ENCODE measurements around the gene ZBTB5. TPM values are rescaled to one million over a fixed set of nuclear protein-coding genes. Genes with fewer than 3 reads are reported as not detected.

ZBTB5 gene
- total and polyA plus RNA-seq, 9 of the 15 experiments (the other 6 are each of a cell fraction or from before 2014, with no cell fraction given), result 2.3 to 43.2 (median 15.5) TPM

DNA sequence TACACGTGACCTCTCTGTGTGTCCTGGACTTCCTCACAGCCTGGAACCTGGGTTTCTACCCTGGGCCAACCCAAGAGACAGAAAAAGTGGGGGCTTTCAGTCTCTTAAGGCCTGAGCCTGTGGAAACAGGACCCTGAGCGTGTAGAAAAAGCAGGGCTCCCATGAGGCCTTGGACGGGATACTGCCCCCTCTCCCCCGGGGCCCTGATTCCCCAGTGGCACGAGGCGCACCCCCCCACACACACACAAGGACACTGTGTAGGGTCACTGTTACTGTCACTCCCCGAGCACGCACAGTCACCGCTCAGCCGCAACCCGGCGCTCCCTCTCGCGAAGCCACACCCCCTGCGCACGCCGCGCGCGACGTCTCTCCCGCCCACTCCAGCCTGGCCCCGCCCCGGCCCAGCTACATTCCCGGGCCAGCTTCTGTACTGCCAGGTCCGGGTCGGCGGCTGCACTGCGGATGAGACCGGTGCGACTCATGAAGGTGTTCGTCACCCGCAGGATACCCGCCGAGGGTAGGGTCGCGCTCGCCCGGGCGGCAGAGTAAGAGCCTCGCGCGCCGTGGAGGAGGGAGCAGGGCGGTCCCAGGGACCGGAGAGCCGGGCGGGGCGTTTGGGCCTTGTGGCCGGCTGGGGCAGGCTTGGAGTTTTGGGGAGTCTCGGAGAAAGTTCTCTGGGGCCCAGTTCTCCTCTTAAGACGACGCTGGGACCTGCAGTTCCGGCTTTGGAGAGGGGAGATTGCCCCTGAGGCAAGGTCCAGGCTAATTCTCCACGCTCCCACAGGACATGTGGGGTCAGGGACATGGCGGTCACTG is 42.8 kb downstream of the ZBTB5 start, which contains the start of gene GRHPR (continued):
- TF ChIP-seq, protein P1, sequence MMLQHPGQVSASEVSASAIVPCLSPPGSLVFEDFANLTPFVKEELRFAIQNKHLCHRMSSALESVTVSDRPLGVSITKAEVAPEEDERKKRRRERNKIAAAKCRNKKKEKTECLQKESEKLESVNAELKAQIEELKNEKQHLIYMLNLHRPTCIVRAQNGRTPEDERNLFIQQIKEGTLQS (IDR thresholded peaks at IDR 0.05), result no peak
- TF ChIP-seq, protein P1 (CRISPR knock-in tag; conservative IDR thresholded peaks at IDR 0.05), result 0 out of 2 replicates have a peak, but pooled peaks have one; percentile 52
- TF ChIP-seq ZNF75A (CRISPR knock-in tag; IDR thresholded peaks at IDR 0.05), result 0 out of 2 replicates have a peak, but pooled peaks have one; percentile 66
- TF ChIP-seq NFXL1 (CRISPR knock-in tag; IDR thresholded peaks at IDR 0.05), result 0 out of 2 replicates have a peak, but pooled peaks have one; percentile 40
- peak; percentile 79 for TF ChIP-seq LEF1 (IDR thresholded peaks at IDR 0.05)
- TF ChIP-seq PPARD (CRISPR knock-in tag; IDR thresholded peaks at IDR 0.05), result no peak
- peak; percentile 61 for TF ChIP-seq U2AF1 (optimal IDR thresholded peaks at IDR 0.05; ENCODE audit: low read depth, low read length)
- TF ChIP-seq, protein P2, sequence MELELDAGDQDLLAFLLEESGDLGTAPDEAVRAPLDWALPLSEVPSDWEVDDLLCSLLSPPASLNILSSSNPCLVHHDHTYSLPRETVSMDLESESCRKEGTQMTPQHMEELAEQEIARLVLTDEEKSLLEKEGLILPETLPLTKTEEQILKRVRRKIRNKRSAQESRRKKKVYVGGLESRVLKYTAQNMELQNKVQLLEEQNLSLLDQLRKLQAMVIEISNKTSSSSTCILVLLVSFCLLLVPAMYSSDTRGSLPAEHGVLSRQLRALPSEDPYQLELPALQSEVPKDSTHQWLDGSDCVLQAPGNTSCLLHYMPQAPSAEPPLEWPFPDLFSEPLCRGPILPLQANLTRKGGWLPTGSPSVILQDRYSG (tag; conservative IDR thresholded peaks at IDR 0.05; ENCODE audit: low read depth), result 0 out of 2 replicates have a peak, but pooled peaks have one; percentile 6
- peak; percentile 91 for TF ChIP-seq TAF1 (IDR thresholded peaks at IDR 0.05; ENCODE audit: control insufficient read depth, extremely low read depth, insufficient read depth, low read length, severe bottlenecking)
- peak; percentile 95 for TF ChIP-seq SP1 (CRISPR knock-in tag; IDR thresholded peaks at IDR 0.05)
- TF ChIP-seq, protein P3, sequence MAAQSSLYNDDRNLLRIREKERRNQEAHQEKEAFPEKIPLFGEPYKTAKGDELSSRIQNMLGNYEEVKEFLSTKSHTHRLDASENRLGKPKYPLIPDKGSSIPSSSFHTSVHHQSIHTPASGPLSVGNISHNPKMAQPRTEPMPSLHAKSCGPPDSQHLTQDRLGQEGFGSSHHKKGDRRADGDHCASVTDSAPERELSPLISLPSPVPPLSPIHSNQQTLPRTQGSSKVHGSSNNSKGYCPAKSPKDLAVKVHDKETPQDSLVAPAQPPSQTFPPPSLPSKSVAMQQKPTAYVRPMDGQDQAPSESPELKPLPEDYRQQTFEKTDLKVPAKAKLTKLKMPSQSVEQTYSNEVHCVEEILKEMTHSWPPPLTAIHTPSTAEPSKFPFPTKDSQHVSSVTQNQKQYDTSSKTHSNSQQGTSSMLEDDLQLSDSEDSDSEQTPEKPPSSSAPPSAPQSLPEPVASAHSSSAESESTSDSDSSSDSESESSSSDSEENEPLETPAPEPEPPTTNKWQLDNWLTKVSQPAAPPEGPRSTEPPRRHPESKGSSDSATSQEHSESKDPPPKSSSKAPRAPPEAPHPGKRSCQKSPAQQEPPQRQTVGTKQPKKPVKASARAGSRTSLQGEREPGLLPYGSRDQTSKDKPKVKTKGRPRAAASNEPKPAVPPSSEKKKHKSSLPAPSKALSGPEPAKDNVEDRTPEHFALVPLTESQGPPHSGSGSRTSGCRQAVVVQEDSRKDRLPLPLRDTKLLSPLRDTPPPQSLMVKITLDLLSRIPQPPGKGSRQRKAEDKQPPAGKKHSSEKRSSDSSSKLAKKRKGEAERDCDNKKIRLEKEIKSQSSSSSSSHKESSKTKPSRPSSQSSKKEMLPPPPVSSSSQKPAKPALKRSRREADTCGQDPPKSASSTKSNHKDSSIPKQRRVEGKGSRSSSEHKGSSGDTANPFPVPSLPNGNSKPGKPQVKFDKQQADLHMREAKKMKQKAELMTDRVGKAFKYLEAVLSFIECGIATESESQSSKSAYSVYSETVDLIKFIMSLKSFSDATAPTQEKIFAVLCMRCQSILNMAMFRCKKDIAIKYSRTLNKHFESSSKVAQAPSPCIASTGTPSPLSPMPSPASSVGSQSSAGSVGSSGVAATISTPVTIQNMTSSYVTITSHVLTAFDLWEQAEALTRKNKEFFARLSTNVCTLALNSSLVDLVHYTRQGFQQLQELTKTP (IDR thresholded peaks at IDR 0.05; ENCODE audit: low read depth in 1 of 2, partially characterized antibody in 2 of 2), result peak in 1 of 2 experiments; percentile 5
- no peak for TF ChIP-seq ZNF780A (CRISPR knock-in tag; IDR thresholded peaks at IDR 0.05)
- 0 out of 4 replicates have a peak, but pooled peaks of 1 of the 2 experiments have one; percentile 11 for TF ChIP-seq TBL1XR1 (IDR thresholded peaks at IDR 0.05; ENCODE audit: low read length in 2 of 2)
- peak; percentile 47 for TF ChIP-seq ARID1B (IDR thresholded peaks at IDR 0.05)
- TF ChIP-seq SMARCA5 (IDR thresholded peaks at IDR 0.05), result no peak; the same call in 1 of the 2 replicates
- 0 out of 2 replicates have a peak, but pooled peaks have one; percentile 79 for TF ChIP-seq ZNF165 (CRISPR knock-in tag; IDR thresholded peaks at IDR 0.05; ENCODE audit: borderline replicate concordance)
- no peak for TF ChIP-seq ZNF57 (CRISPR knock-in tag; IDR thresholded peaks at IDR 0.05)
- TF ChIP-seq CBFA2T2 (conservative IDR thresholded peaks at IDR 0.05), result peak; percentile 42
- TF ChIP-seq, protein P4, sequence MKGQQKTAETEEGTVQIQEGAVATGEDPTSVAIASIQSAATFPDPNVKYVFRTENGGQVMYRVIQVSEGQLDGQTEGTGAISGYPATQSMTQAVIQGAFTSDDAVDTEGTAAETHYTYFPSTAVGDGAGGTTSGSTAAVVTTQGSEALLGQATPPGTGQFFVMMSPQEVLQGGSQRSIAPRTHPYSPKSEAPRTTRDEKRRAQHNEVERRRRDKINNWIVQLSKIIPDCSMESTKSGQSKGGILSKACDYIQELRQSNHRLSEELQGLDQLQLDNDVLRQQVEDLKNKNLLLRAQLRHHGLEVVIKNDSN (CRISPR knock-in tag; IDR thresholded peaks at IDR 0.05), result peak; percentile 92; the same call in 1 of the 2 replicates
- peak; percentile 83 for TF ChIP-seq MEIS2 (IDR thresholded peaks at IDR 0.05; ENCODE audit: partially characterized antibody)
- TF ChIP-seq FOXA3 (CRISPR knock-in tag; conservative IDR thresholded peaks at IDR 0.05 in 1 of 2, IDR thresholded peaks at IDR 0.05 in 1 of 2), result peak in 1 of 2 experiments; percentile 47; a peak in 1 of 4 replicates

Data from K562 (cell line).